Motor neuron (in vitro differentiated cells): ENCODE measurements around the gene NAGA. TPM values are rescaled to one million over a fixed set of nuclear protein-coding genes. Genes with fewer than 3 reads are reported as not detected.
A peak's percentile ranks its signal among the peaks of the same experiment; 100 is the strongest.
"Not testable (repeated sequence)": the region's sequence is repeated elsewhere in the genome, so short reads cannot be mapped to it uniquely, and the experiment has no call there.

ENCODE experiments used
- ATAC-seq, 8 experiments: fragments of 200-7000 bp; cut with Tn5 transposase; replicated peaks in 6 of 8; 2 replicates each; pipeline ENCODE4 v1.8.0; 2021; ENCODE audit warnings: mild to moderate bottlenecking in 8 of 8, moderate library complexity in 8 of 8
- H3K27ac ChIP-seq, 2 donors: fragments of 250-450 bp; sonication (Bioruptor Pico); 2 replicates each; pipeline ENCODE4 v1.9.0; 2021; ENCODE audit warnings: antibody characterized with exemption in 2 of 2, mild to moderate bottlenecking in 2 of 2, moderate library complexity in 1 of 2
- H3K4me1 ChIP-seq, 2 donors: fragments of 250-450 bp; sonication (Bioruptor Pico); replicated peaks in 1 of 2; 2 replicates each; pipeline ENCODE4 v1.6.1; 2021; ENCODE audit warnings: antibody characterized with exemption in 2 of 2, mild to moderate bottlenecking in 2 of 2, moderate library complexity in 1 of 2
- H3K4me3 ChIP-seq, 5 donors: fragments of 250-450 bp; sonication (Bioruptor Pico); 2 replicates each; pipeline ENCODE4 v1.9.0; 2021; ENCODE audit warnings: antibody characterized with exemption in 5 of 5, mild to moderate bottlenecking in 5 of 5, moderate library complexity in 4 of 5
- WGBS, 10 experiments: fragments of 450-650 bp; shearing (Covaris generic); methylation state at CpG; one replicate each; pipeline ENCODE4 v1.0.0; 2022; 5-methylcytosine and 5-hydroxymethylcytosine counted together
- in situ Hi-C, 9 experiments: fragments of 400-800 bp; cut with MboI; loops; one replicate each; pipeline ENCODE4 v1.15.0; 2021; ENCODE audit warnings: low sequenced_read_pairs in 9 of 9, low pct_unique_long_range_greater_than_20kb in 2 of 9; ENCODE audit not compliant: unreplicated experiment in 9 of 9
- total RNA-seq, 8 experiments: library from RNA; unstranded; fragments of 300-600 nt; gene quantifications; 2 replicates each; pipeline versions ENCODE4 v1.2.3 to v1.2.4, GENCODE V29; 2022

The NAGA gene
- total RNA-seq, 8 experiments from 2014 or later: 6.6 to 23.5 (median 11.4) TPM

- WGBS, 10 experiments: 67 to 100% (median 96%) methylated on average over 1 to 6 of the region's 8 CpGs; no CpG with 5 or more reads in 4 of the 10 experiments
- peaks cover 12 to 20% of the 10 kb centered on the region in 2 donors for H3K4me1 ChIP-seq
- ATAC-seq: no peak
- H3K4me3 ChIP-seq: no peak overlapping the region
- H3K27ac ChIP-seq: no peak overlapping the region
- in situ Hi-C loops: loop anchor here in 1 of 9 experiments (10.0 kb wide), 1 partner anchor 98 kb away; no protein-coding TSS in a partner anchor
These were observed 2.2 kb upstream of the NAGA start for GRCh38 chr22:42072606-42073330.

GRCh38 chr22:42071508-42071907 lies 896 bp upstream of the NAGA start:
- in situ Hi-C loops: loop anchor here in 1 of 9 experiments (10.0 kb wide), 1 partner anchor 97 kb away; no protein-coding TSS in a partner anchor
- not testable (repeated sequence) for H3K27ac ChIP-seq, ATAC-seq
- WGBS, 10 experiments: 50 to 100% (median 77%) methylated on average over 1 to 7 of the region's 7 CpGs; no CpG with 5 or more reads in 1 of the 10 experiments
- H3K4me1 ChIP-seq: peaks cover 12 to 20% of the 10 kb centered on the region in 2 donors
- H3K4me3 ChIP-seq: peak overlapping the region in 4 of 5 donors; percentile 50 to 66 (median 54)

GRCh38 chr22:42069801-42070516 lies 653 bp downstream of the NAGA start:
- 18 to 81% (median 40%) methylated on average over 2 to 11 of the region's 19 CpGs; no CpG with 5 or more reads in 1 of the 10 experiments for WGBS, 10 experiments
- peak in 1 of 8 experiments; percentile 16 for ATAC-seq
- Histone ChIP-seq H3K27ac (peak overlapping the region in 1 of 2 donors; percentile 13), H3K4me1 (peaks cover 20 to 21% of the 10 kb centered on the region in 2 donors), H3K4me3 (peak overlapping the region; percentile 50 to 66 (median 57))
- in situ Hi-C loops: loop anchor here in 1 of 9 experiments (10.0 kb wide), 1 partner anchor 95 kb away; no protein-coding TSS in a partner anchor

GRCh38 chr22:42068291-42068690 lies 2.3 kb downstream of the NAGA start:
- in situ Hi-C loops: no loop called here
- no peak for ATAC-seq
- Histone ChIP-seq H3K4me3 (no peak overlapping the region), H3K27ac (no peak overlapping the region), H3K4me1 (peaks cover 13 to 21% of the 10 kb centered on the region in 2 donors)
- 95 to 100% methylated on average over 1 to 3 of the region's 4 CpGs; no CpG with 5 or more reads in 8 of the 10 experiments for WGBS, 10 experiments

GRCh38 chr22:42067671-42068251 lies 2.9 kb downstream of the NAGA start:
- no peak for ATAC-seq
- in situ Hi-C loops: no loop called here
- WGBS, 10 experiments: 80 to 100% (median 82%) methylated on average over 1 to 6 of the region's 14 CpGs; no CpG with 5 or more reads in 4 of the 10 experiments
- Histone ChIP-seq H3K4me1 (peaks cover 13 to 21% of the 10 kb centered on the region in 2 donors), H3K4me3 (no peak overlapping the region), H3K27ac (no peak overlapping the region)

GRCh38 chr22:42066937-42067336 lies 3.7 kb downstream of the NAGA start:
- Histone ChIP-seq H3K4me1 (peaks cover 13 to 21% of the 10 kb centered on the region in 2 donors), H3K4me3 (no peak overlapping the region), H3K27ac (no peak overlapping the region)
- ATAC-seq: no peak
- WGBS, 10 experiments: 80 to 100% (median 100%) methylated on average over 1 of the region's 10 CpGs; no CpG with 5 or more reads in 7 of the 10 experiments
- in situ Hi-C loops: no loop called here

GRCh38 chr22:42066126-42066761 lies 4.4 kb downstream of the NAGA start:
- no peak overlapping the region for H3K4me3 ChIP-seq
- no peak overlapping the region for H3K27ac ChIP-seq
- WGBS, 10 experiments: 100% methylated on average over 1 to 2 of the region's 7 CpGs; no CpG with 5 or more reads in 7 of the 10 experiments
- peaks cover 7 to 14% of the 10 kb centered on the region in 2 donors for H3K4me1 ChIP-seq
- in situ Hi-C loops: no loop called here
- no peak for ATAC-seq

GRCh38 chr22:42065438-42066125 lies 5.0 kb downstream of the NAGA start:
- in situ Hi-C loops: no loop called here
- ATAC-seq: no peak
- WGBS, 10 experiments: 0 to 100% (median 80%) methylated on average over 1 to 8 of the region's 13 CpGs; no CpG with 5 or more reads in 6 of the 10 experiments
- Histone ChIP-seq H3K4me1 (peaks cover 5 to 14% of the 10 kb centered on the region in 2 donors), H3K4me3 (no peak overlapping the region), H3K27ac (no peak overlapping the region)

- no peak for ATAC-seq
- in situ Hi-C loops: no loop called here
- H3K4me3 ChIP-seq: no peak overlapping the region
- WGBS, 10 experiments: 83 to 100% (median 100%) methylated on average over 1 of the region's 1 CpG; no CpG with 5 or more reads in 7 of the 10 experiments
- H3K27ac ChIP-seq: no peak overlapping the region
- H3K4me1 ChIP-seq: peaks cover 2 to 10% of the 10 kb centered on the region in 2 donors
These were observed 6.0 kb downstream of the NAGA start for GRCh38 chr22:42064629-42065028.

GRCh38 chr22:42062506-42063170 lies 8.0 kb downstream of the NAGA start:
- Histone ChIP-seq H3K4me3 (no peak overlapping the region), H3K27ac (no peak overlapping the region), H3K4me1 (peaks cover 0 to 9% of the 10 kb centered on the region in 2 donors)
- no peak for ATAC-seq
- in situ Hi-C loops: no loop called here
- WGBS, 10 experiments: 75 to 100% (median 100%) methylated on average over 1 to 2 of the region's 10 CpGs; no CpG with 5 or more reads in 7 of the 10 experiments

GRCh38 chr22:42061041-42061440 lies 9.6 kb downstream of the NAGA start:
- H3K4me3 ChIP-seq: no peak overlapping the region
- H3K4me1 ChIP-seq: peaks cover 0 to 9% of the 10 kb centered on the region in 2 donors
- ATAC-seq: no peak
- in situ Hi-C loops: no loop called here
- 83 to 100% (median 95%) methylated on average over 1 to 3 of the region's 7 CpGs; no CpG with 5 or more reads in 6 of the 10 experiments for WGBS, 10 experiments
- H3K27ac ChIP-seq: no peak overlapping the region
